Adrenal gland (tissue), 5 donors: ENCODE data around the gene FRMD8.
A peak's percentile ranks its signal among the peaks of the same experiment; 100 is the strongest.

ENCODE experiments used
- CTCF ChIP-seq, 6 experiments: fragments of 450-650 bp in 4 of 6; fragments of 200-600 bp in 2 of 6; sonication (generic) in 1 of 6; IDR thresholded peaks; 1 replicate in 5 of 6; 2 replicates in 1 of 6; pipeline versions ENCODE4 v1.5.1 to v1.8.0; 2016 to 2021; ENCODE audit warnings: antibody characterized with exemption in 6 of 6, mild to moderate bottlenecking in 2 of 6, moderate library complexity in 1 of 6
- POLR2A ChIP-seq, 2 donors: fragments of 450-650 bp; IDR thresholded peaks; one replicate each; pipeline ENCODE4 v1.6.1; 2017; ENCODE audit warnings: antibody characterized with exemption in 2 of 2, mild to moderate bottlenecking in 2 of 2, moderate library complexity in 1 of 2
- donor health status: DM: no; HTN: no; CAD: no.

DNA sequence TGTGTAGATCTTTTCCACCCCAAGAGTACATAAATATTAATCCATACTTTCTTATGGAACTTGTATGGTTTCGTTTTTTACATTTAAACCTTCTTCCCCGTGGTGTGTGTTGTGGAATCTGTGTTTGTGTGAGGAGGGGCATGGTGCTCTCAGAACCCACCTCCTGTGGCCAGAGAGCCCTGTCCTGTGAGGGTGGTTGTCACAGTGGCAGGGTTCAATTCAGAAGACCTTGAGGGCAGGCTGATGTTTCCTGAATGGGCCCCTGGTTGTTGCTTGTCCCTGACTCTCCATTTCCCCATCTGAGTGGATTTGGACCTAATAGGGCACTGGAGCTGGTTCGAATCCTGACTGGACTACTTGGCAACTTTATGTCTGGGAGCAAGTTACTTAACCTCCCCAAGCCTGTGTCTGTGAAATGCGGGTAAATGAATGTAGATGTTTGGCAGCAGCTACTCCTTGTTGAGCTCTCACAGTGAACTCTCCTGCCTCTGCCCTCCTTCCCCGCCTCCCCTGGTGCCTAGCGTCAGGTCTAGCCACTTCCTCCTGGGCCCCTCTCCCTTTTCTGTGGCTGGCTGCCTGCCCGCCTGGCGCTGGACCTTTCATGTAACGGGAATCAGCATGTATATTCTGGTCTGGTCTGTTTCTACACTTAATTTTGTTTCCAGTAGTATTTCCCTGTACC is 43.4 kb downstream of the FRMD8 start:
- TF ChIP-seq POLR2A (IDR thresholded peaks at IDR 0.05) (peak; percentile 31 to 72), CTCF (IDR thresholded peaks at IDR 0.05) (peak in 1 of 6 experiments; percentile 8)
